Measurements from ENCODE around the gene RPGRIP1L. TPM values are rescaled to one million over a fixed set of nuclear protein-coding genes. Genes with fewer than 3 reads are reported as not detected.

Gene RPGRIP1L
- total RNA-seq, 1 donor from 2014 or later, result 19.9 TPM

- Mint-ChIP-seq H3K9me3 (ENCODE audit: low read depth) (no peaks in the 10 kb centered on the region), H3K36me3 (ENCODE audit: insufficient read depth) (no peaks in the 10 kb centered on the region), H3K27me3 (peaks cover 31% of the 10 kb centered on the region), H3K4me3 (ENCODE audit: low read depth) (no peak overlapping the region), H3K27ac (no peak overlapping the region), H3K4me1 (ENCODE audit: low read depth) (no peaks in the 10 kb centered on the region)
- TF ChIP-seq CTCF (IDR thresholded peaks at IDR 0.05; ENCODE audit: unreplicated experiment), result peak; percentile 79
- DNase-seq (ENCODE audit: low spot score, unreplicated experiment), result peak; percentile 36
Measured at GRCh38 chr16:53549970-53550690, 153.5 kb downstream of the RPGRIP1L start.

Other genes starting within 250 kb of the RPGRIP1L start
- 36.5 and 43.2 TPM in 2 replicates for gene AKTIP, start 200.7 kb downstream of the RPGRIP1L start, total RNA-seq
- gene FTO, start 297 bp upstream of the RPGRIP1L start, total RNA-seq, result 78.7 and 81.7 TPM in 2 replicates

Measured in progenitor cell of endocrine pancreas (in vitro differentiated cells).